ENCODE measurements around the gene EPO. TPM values are rescaled to one million over a fixed set of nuclear protein-coding genes. Genes with fewer than 3 reads are reported as not detected.
A peak's percentile ranks its signal among the peaks of the same experiment; 100 is the strongest.
"Not testable (repeated sequence)": the region's sequence is repeated elsewhere in the genome, so short reads cannot be mapped to it uniquely, and the experiment has no call there.

EPO gene
- polyA plus RNA-seq, 3 donors, result 0.16 to 0.34 TPM; not detected in 1

GRCh38 chr7:100682991-100683658 lies 37.1 kb upstream of the EPO start:
- no peak for DNase-seq

DNA sequence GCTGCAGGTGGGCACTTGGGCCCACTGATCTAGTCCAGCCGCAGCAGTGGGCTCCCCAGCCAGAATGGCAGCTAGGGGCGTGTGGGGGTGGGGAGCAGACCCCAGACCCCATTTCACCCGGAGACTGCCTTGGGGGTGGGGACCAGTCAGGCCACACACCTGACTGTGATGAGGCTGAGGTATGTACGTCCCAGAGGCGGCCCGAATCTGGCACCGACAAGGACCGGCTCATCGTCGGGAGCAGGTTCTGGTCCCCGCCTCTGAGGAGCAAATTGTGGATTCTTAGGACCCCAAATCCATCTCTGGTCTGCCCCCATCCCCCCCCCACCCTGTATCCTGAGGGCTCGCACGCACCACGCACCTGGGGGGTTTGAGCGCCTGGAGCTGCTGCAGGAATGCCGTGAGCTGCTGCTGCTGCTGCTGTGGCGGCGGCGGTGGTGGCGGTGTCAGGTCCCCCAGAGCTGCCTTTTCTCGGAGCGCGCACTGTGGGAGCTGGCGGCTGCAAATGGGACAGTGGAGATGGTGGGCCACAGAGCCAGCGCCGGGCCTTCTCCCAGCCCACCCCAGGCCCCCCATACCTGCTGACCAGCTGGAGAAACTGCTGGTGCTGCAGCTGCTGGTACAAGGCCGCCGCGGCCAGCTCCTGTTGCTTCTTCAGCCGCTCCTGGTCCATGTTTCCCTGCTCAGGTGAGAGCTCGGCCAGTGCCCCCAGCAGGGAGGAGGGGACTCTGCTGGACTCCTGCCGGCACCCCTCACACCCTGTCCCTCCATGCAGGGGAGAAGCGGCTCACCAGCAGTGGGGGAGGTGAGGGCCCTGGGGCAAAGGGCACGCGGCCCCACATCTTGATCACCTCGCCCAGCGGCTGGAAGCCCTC lies 36.4 kb upstream of the EPO start:
- no peak for DNase-seq

DNA sequence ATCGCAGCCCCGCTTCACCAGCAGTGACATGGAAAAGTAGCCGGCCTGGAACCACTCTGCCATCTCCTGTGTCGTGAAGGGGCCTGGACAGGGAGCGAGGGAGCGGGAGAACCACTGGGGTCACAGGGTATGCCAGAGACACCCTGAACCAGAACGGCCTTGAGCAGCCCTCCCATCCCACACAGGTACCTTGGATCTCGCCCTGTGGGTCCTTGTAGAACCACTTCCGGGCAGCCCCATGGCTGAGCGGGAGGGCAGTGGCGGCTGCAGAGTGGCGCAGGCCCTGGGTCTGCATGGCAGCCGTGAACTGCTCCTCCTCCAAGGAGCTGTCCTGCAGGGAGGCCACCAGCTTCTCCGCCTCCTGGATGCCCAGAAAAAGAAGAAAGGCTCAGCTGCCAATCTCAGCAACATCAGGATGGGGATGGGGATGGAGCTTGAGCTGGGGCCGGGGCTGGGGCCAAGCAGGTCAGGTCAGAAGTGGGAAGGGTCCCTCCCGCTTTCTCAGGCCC lies 35.7 kb upstream of the EPO start:
- no peak for DNase-seq

GRCh38 chr7:100685049-100685605 lies 35.1 kb upstream of the EPO start:
- DNase-seq, result no peak

GRCh38 chr7:100685631-100686145 lies 34.6 kb upstream of the EPO start:
- no peak for DNase-seq

- DNase-seq, result no peak
These were observed 34.0 kb upstream of the EPO start for GRCh38 chr7:100686201-100686821.

- DNase-seq, result no peak
These were observed 33.5 kb upstream of the EPO start for GRCh38 chr7:100686822-100687211.

DNA sequence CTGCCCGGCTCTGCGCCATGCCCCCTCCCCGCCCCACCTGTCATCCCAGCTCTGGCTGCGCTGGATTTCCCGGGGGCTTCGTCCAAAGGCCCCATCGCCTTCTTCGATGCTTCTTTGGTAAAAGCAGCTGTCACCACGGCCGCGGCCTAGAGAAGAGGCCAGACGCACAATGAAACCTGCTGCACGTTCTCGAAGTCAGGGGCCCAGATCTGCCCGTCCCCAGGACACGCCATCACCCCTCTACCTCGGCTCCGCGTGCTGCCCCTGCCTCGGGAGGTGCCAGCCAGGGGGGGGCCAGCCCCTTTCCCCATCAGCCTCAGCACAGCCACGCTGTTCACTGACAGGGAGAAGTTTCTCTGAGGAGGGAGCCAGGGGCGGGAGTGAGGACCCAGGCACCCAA lies 33.0 kb upstream of the EPO start:
- no peak for DNase-seq

DNA sequence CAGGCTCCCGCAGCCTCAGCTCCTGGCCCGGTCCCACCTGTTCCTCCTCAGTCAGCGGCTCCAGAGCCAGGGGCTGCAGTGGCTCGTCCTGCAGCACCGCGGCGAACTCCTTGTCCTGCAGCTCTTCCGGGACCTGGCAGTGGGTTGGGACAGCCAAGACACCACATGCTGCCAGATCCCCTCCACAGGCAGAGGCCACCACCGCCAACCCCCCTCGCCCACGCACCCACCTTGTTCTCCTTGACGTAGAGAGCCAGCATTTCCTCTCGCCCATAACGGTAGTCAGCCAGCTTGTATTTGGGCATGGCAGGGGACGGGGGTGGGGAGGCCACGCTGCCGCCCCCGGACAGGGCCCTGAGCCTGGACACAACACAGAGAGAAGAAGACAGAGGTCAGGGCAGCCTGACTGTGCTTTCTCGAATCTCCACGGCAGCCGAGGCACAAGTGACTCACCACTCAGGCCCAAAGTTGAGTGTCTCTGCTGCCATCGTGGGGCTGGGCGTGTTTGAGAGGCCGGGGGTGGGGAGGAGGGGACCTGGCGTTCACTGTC lies 32.4 kb upstream of the EPO start:
- no peak for DNase-seq

DNA sequence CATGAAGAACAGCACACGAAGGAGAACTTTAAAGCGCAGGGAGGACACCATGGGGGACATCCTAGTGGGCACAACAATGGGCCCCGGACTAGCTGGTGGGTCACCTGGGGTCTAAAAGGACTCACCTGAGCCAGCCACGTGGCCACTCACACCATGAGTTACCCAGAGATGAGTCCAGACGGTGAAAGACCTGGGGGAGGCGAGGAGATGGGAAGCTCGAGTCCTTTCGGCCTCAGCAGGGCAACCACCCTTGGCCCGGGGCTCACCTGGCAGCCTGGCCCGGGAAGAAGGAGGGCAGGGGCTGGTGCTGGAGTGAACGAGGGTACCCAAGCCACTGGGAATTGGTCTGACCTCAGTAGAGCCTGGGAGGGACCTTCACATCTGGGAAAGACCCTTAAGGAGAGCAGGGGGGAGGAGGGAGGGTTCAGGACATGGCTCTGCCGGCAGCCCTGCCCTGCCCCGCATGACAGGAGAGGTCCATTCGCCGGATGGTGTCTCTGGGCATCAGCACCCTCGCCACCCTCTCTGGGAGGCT lies 31.9 kb upstream of the EPO start:
- DNase-seq, result no peak

- no peak for DNase-seq
These were observed 30.8 kb upstream of the EPO start for GRCh38 chr7:100689230-100690135.

DNA sequence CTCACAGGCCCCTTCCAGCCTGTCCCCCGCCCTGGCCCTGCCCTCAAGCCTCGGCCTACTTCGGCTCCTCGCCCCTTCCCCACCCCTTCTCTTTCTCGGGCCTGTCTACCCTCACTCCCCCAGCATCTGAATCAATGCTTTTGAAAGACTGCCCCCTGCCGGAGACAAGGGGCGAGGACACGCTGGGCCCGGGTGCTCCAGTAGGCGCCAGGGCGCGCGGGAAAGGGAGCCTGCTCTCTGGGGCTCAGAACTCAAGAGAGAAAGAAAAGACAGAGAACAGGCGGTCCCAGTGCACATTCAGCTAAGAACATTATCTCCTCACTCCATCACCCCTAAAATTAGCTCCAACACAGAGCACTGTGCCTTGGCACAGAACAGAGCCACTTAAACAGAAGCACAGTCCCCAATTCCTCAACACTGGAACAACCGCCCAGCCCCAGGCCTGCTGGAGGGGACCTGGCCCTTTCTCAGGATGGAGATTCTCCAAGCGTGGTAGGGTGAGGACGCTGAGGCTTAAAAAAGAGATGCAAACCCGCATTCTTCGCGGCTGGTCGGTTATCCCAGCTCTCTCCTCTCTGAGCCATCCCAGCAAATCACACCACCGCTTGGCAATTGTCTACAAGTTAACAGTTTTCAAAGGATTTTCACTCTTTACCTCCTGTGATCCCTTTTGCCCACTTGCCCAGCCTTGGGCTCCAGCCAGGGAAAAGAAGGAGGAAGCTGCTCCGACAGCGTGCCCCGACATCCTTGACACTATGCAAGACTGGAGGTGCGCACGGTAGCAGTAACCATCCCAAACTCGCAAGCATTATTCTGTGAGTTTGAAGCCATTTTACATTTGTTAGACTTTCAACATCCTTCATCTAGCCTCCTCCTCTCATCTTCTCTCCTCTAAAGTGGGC lies 28.3 kb upstream of the EPO start:
- peak; percentile 82 for DNase-seq

GRCh38 chr7:100692578-100692961 lies 27.7 kb upstream of the EPO start:
- DNase-seq, result no peak

DNA sequence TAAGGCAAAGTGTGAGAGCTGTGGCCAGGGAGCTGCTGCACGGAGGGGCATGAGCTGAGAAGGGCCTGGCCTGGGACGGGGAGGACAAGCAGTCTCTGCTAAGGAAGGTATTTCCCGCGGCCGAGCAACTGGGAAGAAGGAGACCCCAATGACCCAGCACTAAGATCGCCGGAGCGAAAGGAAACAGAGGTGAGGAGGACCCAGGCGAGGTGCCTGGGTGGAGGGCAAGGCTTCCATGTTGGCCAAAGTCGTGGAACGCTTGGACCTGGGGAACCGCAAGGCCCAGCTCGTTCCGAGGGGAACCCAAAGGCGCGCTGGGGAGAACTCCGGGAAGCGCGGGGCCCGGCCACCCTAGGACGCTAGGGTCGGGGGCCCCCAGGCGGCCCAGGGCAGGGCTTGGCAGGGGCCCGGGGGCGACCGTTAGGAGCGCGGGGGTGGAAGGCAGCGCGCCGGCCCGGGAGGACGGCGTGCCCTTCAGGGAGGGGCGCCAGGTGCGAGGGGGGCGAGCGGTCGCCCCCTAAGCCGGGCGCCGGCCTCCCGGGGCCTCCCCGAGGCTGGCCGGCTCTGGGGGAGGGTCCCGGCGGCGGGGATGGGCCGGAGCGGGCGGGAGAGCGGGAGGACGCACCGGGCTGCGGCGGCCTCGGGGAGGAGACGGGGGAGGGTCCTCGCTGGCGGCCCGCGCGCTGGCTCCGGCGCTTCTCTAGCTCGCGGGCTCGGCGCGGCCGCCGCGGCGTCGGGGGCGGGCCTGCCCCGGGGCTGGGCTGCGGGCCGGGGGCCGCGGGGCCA lies 26.8 kb upstream of the EPO start:
- DNase-seq, result no peak

- DNase-seq, result no peak
These were observed 26.0 kb upstream of the EPO start, which contains the start of gene GIGYF1 for GRCh38 chr7:100694098-100694745. Gene GIGYF1 (minus strand): TSS chr7:100694250. CDS start chr7:100688238, 6,012 bp downstream.

GRCh38 chr7:100696123-100696521 lies 24.1 kb upstream of the EPO start:
- no peak for DNase-seq

DNA sequence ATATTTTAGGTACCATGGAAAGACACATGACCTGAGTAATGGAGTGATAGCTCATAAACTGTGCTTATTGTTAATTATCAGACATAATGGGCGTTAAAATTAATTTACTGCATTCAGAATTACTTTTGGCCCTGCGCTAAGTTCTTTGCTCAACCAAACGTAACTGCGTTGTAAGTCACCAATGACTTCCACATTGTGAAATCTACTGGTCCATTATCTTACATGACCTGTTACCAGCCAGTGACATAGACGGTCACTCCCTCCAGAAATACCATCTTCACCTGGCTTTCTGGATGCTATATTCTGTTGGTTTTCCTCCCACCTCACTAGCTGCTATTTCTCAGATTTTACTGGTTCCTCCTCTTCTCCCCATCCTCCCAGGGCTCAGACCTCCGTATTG lies 21.2 kb upstream of the EPO start:
- no peak for DNase-seq

- DNase-seq, result not testable (repeated sequence)
These were observed 19.2 kb upstream of the EPO start for GRCh38 chr7:100701089-100701488.
